ENCODE measurements around the gene SNX8.
"Not testable (repeated sequence)": the region's sequence is repeated elsewhere in the genome, so short reads cannot be mapped to it uniquely, and the experiment has no call there.

The SNX8 gene

DNA sequence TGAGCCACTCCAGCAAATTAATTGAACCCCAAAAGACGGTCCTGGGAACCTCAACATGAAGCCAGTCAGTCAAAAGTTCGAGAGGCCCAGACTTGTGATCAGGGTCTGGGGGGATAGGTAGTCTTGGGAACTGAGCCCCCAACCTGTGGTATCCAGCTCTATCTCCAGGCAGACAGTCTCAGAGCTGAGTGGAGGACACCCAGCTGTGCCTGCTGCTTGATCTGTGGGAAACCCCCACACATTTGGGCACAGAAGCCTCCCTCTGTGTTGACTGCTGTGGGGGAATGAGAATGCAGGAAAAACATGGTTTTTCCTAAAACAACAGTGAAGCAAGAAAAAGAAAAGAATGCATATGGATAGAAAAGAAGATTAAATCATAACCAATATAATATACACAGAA is 16.3 kb upstream of the SNX8 start:
- no peak for DNase-seq (ENCODE audit: low read depth in 2 of 2)

DNA sequence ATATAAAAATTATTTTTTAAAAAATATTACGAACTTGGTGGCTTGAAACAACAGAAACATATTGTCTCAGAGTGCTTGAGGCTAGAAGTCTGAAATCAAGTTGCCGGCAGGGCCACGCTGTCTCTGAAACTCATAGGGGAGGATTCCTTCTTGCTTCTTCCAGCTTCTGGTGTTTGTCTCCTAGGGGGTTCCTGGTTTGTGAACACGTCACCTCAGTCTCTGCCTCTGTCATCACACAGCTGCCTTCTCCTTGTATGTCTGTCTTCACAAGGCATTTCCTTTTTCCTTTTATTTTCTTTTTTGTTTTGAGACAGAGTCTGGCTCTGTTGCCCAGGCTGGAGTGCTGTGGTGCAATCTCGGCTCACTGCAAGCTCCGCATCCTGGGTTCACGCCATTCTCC is 12.7 kb upstream of the SNX8 start:
- no peak for DNase-seq (ENCODE audit: low read depth in 2 of 2)

DNA sequence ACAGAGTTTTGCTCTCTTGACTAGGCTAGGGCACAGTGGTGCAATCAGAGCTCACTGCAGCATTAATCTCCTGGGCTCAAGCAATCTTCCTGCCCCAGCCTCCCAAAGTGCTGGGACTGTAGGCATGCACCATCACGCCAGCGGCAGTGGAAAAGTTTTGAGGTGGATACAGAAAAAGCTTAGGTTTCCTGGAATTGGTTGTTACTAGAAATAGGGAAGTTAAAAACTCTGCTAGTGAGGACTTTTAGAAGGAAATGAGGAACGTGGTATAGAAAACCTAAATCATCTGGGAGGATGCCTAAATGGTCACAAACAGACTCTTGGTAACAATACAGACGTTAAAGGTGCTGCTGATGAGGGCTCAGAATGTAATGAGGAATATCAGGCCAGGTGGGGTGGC is 10.9 kb upstream of the SNX8 start:
- no peak for DNase-seq (ENCODE audit: low read depth in 2 of 2)

DNA sequence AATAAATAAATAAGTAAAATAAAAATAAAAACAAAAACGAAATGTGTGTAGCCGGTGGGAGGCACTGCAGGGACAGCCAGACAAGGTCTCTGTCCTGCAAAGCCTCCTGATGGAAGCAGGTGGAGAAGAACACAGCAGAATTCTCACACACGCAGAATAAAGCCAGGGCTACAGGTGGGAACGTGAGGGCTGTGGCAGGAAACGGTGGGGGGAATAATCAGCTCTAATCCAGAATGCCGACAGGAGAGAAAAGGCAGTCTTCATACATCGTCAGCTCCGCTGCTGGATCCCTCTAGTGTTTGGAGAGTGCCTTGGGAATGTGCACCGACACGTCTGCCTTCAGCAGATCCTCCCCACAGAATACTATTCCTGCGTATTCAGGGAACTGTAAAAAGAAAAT is 6.8 kb upstream of the SNX8 start:
- DNase-seq (ENCODE audit: low read depth in 2 of 2), result no peak

GRCh38 chr7:2317556-2318293 is 3.5 kb upstream of the SNX8 start:
- DNase-seq (ENCODE audit: low read depth in 2 of 2), result no peak

GRCh38 chr7:2316578-2316977 is 2.3 kb upstream of the SNX8 start:
- no peak for DNase-seq (ENCODE audit: low read depth in 2 of 2)

DNA sequence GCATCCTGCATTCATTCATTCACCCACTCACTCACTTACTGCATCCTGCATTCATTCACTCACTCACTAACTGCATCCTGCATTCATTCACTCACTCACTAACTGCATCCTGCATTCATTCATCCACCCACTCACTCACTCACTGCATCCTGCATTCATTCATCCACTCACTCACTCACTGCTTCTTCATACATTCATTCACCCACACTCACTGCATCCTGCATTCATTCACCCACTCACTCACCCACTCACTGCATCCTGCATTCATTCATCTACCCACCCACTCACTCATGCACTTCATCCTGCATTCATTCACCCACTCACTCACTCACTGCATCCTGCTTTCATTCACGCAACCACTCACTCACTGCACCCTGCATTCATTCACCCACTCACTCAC is 1.5 kb upstream of the SNX8 start:
- DNase-seq (ENCODE audit: low read depth in 2 of 2), result no peak

DNA sequence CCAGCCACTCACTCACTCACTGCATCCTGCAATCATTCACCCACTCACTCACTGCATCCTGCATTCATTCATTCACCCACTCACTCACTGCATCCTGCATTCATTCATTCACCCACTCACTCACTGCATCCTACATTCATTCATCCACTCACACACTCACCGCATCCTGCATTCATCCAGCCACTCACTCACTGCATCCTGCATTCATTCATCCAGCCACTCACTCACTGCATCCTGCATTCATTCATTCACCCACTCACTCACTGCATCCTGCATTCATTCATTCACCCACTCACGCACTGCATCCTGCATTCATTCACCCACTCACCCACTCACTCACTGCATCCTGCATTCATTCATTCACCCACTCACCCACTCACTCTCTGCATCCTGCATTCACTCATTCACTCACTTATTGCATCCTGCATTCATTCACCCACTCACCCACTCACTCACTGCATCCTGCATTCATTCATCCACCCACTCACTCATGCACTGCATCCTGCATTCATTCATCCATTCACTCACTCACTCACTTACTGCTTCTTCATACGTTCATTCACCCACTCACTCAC is 802 bp upstream of the SNX8 start:
- not testable (repeated sequence) for DNase-seq (ENCODE audit: low read depth in 2 of 2)

DNA sequence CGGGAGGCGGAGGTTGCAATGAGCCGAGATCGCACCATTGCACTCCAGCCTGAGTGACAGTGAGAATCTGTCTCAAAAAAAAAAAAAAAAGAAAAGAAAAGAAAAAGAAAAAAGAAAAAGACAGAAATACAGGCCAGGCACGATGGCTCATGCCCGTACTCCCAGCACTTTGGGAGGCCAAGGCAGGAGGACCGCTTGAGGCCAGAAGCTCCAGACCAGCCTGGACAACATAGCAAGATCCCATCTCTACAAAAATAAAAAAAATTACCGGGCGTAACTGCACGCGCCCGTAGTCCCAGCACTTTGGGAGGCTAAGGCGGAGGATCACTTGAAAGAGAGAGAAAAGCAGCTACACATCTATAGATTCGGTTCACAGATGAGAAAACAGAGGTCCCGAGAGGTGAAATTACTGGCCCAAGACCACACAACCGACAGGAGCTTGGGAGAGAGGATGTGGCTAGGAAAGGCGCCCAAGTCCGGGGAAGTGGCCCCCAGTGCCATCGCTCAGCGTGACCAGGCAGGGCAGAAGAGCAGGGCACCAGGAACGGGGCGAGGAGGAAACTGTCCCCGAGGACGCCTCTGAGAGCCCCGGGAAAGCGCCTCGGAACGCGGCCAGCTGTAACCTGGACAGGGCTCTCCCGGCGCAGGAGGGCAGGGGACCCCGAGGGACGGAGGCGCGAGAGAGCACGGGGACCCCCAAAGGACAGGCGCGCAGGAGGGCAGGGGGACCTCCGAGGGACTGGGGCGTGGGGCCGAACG is 612 bp downstream of the SNX8 start:
- DNase-seq (ENCODE audit: low read depth in 2 of 2), result no peak

DNA sequence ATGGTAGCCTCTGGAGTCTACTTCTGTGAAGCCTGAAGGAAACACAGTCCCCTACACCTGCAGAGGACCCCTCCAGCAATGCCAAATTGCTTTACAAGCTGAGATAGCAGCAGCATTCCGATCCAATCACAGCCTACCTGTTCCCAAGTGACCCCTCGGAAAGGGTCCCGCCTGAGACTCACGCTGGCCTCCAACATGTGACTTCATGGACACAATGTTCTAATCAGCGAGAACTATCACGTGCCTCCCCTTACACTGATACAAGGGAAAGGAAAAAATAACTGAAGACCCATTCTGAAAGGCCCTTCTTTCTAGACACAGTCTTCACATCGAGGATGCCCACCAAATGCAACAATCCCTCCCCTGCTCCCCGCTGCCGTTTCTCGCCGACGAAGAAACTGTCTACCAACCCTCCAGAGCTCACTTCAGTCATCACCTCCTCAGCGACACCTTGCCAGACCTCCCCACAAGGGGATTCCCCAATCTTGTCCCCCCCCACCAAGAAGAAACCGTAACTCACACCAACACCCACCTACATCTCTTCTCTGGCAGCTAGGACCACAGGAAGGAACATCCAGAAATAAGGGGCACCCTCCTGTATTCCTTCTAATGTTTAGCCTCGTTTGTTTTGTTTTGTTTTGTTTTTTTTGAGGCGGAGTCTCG is 1.8 kb downstream of the SNX8 start:
- DNase-seq (ENCODE audit: low read depth in 2 of 2), result no peak

DNA sequence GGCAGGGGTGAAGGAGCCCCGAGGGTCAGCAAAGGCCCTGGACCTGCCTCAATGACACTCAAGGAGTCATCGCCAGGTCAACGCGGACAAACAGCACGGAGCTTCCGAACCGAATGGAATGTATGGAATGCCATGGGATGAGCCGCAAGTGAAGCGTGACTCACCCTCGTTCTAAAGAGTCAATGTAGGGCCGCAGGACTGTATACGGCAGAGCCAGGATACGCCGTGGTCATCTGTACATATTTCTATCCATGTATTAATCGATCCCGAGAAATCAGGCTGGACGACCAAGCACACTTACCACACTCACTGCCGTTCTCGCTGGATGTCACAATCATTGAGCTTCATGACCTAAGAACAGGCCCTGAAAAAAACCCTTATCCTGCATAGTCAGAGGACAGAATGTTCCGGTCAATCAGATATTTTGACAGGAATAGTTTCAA is 4.3 kb downstream of the SNX8 start:
- no peak for DNase-seq (ENCODE audit: low read depth in 2 of 2)

GRCh38 chr7:2307690-2308107 is 6.5 kb downstream of the SNX8 start:
- no peak for DNase-seq (ENCODE audit: low read depth in 2 of 2)

GRCh38 chr7:2306688-2307087 is 7.6 kb downstream of the SNX8 start:
- no peak for DNase-seq (ENCODE audit: low read depth in 2 of 2)

DNA sequence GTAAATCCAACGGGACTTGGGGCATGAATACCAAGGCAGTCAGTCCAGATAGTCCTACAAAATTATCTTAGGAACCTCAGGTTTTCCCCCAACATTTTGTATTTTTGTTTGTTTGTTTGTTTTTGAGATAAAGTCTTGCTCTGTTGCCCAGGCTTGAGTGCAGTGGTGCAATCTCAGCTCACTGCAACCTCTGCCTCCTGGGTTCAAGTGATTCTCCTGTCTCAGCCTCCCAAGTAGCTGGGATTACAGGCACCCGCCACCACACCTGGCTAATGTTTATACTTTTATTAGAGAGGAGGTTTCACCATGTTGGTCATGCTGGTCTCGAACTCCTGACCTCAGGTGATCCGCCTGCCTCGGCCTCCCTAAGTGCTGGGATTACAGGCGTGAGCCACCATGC is 9.0 kb downstream of the SNX8 start:
- DNase-seq (ENCODE audit: low read depth in 2 of 2), result not testable (repeated sequence)

DNA sequence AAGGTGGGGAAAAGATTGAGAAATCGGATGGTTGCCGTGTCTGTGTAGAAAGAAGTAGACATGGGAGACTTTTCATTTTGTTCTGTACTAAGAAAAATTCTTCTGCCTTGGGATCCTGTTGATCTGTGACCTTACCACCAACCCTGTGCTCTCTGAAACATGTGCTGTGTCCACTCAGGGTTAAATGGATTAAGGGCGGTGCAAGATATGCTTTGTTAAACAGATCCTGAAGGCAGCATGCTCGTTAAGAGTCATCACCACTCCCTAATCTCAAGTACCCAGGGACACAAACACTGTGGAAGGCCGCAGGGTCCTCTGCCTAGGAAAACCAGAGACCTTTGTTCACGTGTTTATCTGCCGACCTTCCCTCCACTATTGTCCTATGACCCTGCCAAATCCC is 10.7 kb downstream of the SNX8 start:
- DNase-seq (ENCODE audit: low read depth in 2 of 2), result not testable (repeated sequence)

GRCh38 chr7:2302743-2303397 is 11.4 kb downstream of the SNX8 start:
- DNase-seq (ENCODE audit: low read depth in 2 of 2), result not testable (repeated sequence)

DNA sequence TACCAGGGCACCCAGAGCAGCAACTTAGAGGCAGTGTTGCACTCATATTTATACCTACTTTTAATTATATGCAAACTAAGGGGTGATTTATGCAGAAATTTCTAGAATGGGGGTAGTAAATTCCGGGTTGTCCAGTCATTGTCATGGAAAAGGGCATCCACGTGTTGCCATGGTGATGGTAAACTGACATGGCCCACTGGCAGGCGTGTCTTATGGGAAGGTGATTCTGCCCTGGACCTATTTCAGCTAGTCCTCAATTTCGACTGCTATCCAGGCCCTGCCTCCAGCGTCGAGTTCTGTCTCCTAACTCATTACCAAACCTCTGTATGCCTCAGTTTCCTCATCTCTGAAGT is 12.8 kb downstream of the SNX8 start:
- DNase-seq (ENCODE audit: low read depth in 2 of 2), result no peak

- no peak for DNase-seq (ENCODE audit: low read depth in 2 of 2)
These were observed 14.2 kb downstream of the SNX8 start for GRCh38 chr7:2299870-2300512.

DNA sequence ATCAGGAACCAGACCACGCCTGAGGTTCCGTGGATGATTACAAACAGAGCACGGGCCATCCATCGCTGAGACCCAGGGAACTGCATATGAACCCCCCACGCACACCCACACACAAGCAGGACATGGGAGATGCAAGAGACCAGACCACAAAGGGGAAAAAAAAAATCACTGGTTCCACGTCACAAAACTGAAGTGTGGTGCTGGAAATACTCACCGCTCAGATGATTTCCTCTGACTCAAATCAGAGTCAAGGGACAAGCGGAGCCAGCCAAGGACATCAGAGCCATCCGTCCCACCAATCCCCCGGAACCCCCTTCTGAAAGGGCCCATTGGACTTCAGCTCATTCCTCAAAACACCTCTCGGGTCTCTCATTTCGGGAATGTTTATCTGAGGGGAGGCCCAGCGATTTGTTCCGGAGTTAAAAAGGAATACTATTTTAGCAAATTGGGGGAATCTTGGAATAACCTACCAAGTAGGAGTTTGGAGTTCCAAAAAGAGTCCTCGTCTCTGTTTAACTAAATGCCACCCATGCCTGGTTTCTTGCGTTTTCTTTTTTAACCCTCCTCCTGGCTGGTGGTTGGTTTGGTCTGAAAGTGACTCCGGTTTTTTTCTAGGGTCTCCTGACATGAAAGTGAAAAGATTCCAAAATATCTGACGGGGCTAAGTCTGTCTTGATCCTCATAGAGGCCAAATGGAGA is 15.0 kb downstream of the SNX8 start:
- peak; percentile 10 to 17 for DNase-seq (ENCODE audit: low read depth in 2 of 2)

DNA sequence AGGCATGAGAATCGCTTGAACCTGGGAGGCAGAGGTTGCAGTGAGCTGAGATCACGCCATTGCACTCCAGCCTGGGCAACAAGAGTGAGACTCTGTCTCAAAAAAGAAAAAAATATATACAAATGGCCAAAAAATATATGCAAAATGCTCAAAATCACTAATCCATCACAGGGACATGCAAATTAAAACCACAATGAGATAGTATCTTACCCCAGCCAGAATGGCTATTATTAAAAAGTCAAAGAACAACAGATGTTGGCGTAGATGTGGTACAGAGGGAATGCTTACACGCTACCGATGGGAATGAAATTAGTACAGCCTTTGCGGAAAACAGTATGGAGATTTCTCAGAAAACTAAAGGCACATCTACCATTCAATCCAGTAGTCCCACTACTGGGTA is 17.4 kb downstream of the SNX8 start:
- DNase-seq (ENCODE audit: low read depth in 2 of 2), result no peak

Data from stimulated activated CD8-positive, alpha-beta memory T cell treated with anti-CD3 and anti-CD28 coated beads, Interleukin-15, amount 100 ng/mL, for 4 hours (primary cell).